KBM-7 (cell line): ENCODE data around the gene HSPG2.

Experiments
- DNase-seq: peaks from one replicate; pipeline ENCODE4 v3.0.0-alpha.2; 2015
- in situ Hi-C: fragments of 300-500 bp; cut with MboI; formaldehyde crosslinking; loops from 2 replicates; pipeline ENCODE4 v1.14.3; 2020; ENCODE audit warnings: low sequenced_read_pairs, low pct_unique_long_range_greater_than_20kb, mixed read lengths

Gene HSPG2

DNA sequence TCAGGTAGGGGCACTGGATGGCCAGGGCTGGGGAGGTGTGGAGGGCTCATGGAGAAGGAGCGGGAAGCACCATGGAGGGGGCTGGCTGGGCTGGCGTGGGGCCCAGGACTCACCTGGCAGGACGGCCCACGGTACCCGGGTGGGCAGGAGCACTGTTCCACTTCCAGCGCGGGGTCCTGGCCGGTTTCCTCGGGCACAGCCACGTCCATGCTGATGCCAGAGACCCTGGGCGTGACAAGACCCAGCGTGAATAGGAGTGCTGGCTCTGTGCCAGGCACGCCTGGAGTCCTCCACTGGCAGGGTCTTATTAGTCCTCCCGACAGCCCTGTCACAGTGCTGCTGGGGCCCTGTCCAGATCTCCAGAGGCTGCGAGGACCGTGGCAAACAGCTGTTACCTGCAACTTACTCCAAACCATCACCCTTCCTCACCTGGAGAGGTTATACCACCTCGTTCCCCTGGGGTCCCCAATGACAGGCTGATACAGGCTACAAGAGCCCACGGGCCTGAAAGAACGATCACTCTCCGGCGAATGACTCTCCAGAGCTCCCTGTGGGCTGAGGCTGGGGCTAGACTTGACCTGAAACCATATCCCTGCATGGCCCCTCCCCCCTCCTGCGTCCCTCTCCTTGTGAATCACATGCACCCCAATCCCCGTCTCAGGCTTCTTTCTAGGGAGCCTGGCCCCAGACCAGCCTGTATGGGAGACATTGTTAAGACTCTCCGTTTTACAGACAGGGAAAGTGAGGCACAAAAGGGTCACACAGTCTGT is 62.1 kb downstream of the HSPG2 start:
- DNase-seq: no peak
- in situ Hi-C loops: no loop called here

GRCh38 chr1:21874328-21874727 is 62.8 kb downstream of the HSPG2 start:
- no peak for DNase-seq
- in situ Hi-C loops: no loop called here

DNA sequence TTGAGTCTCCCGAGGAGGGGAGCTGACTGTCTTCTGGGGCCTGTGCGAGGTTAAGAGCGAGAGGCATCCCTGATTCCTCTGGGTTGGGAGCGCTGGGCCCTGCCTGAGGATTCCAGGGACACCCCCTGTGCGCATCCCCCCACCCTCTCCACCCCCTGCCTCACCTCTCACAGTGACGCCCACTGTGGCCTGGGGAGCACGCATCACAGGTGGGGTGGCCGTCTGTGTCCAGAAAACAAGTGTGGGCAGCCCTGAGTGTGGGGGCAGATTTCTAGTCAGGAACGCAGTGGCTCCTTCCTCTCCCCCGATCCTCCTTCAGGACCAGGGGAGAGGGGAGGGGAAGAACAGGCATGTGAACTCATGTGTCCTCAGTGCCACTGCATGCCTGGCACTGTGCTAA is 63.3 kb downstream of the HSPG2 start:
- no peak for DNase-seq
- in situ Hi-C loops: no loop called here

DNA sequence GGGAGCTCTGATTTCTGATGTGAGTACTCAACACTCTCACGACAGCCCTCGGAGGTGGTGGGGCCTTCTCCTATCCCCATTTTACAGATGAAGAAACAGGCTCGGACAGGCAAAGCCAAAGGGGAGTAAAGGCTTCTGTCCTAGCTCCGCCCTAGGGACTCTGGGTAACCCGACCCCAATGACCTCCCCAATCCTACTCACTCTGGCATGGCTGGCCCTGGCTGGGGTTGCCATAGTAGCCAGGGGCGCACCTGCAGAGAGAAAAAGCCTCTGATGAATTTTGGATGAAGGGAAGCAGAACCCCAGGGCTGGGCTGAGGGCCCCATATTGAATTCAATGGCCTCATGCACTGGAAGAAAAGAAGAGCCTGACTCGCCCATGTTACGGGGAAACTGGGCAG is 63.9 kb downstream of the HSPG2 start:
- DNase-seq: no peak
- in situ Hi-C loops: no loop called here

DNA sequence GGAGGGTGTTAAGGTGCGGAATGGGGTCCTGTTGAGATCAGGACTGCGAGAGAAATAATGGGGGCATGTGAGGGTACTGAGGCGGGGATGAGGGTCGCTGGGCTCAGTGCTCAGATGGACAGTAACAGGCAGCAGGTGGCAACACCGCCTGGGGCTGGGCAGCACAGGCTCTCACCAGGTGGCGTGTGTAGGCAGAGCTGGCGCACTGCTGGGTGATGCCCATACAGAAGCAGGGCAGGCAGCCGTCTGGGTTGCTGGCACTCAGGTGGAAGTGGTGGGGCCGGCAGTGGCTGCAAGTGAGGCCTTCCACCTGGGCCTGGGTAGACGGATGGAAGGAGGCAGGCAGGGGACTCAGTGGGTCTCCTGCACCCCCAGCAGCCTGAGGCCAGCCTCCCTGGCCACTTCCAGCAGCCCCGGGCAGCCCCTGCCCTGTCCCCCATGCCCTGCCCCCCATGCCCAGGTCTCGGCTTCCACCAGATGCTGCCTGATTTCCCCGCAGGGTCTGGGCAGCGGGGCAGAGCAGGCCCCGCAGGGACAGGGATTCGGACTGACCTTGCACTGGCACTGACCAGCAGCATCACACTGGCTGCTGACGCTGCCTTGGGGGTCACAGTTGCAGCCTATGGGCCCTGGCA is 64.5 kb downstream of the HSPG2 start:
- in situ Hi-C loops: no loop called here
- DNase-seq: no peak

GRCh38 chr1:21871943-21872342 is 65.2 kb downstream of the HSPG2 start:
- DNase-seq: no peak
- in situ Hi-C loops: no loop called here

GRCh38 chr1:21870611-21871010 is 66.5 kb downstream of the HSPG2 start:
- DNase-seq: no peak
- in situ Hi-C loops: no loop called here

DNA sequence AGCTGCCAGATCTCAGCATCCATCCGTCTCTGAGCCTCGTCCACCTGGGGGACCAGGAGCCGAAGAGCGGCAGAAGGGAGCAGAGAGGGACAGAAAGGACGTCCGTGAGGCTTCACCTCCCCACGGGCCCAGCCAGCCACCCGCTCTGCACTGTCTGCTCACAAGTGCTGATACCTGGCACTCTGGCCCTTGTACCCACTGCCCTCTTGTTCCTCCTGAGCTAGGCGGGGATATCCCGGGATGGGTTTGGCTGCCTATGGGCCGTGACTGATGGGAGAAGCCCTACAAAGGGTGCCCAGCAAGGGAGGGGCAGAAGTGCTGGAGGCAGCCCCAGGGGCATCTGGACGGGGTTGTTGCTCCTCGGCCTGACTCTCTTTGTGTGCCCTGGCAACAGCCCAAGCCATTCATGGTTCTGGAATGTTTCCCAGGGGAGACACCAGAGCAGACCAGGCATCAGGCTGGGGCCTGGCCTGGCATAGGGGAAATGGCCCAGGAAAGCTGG is 67.4 kb downstream of the HSPG2 start:
- in situ Hi-C loops: no loop called here
- DNase-seq: no peak

DNA sequence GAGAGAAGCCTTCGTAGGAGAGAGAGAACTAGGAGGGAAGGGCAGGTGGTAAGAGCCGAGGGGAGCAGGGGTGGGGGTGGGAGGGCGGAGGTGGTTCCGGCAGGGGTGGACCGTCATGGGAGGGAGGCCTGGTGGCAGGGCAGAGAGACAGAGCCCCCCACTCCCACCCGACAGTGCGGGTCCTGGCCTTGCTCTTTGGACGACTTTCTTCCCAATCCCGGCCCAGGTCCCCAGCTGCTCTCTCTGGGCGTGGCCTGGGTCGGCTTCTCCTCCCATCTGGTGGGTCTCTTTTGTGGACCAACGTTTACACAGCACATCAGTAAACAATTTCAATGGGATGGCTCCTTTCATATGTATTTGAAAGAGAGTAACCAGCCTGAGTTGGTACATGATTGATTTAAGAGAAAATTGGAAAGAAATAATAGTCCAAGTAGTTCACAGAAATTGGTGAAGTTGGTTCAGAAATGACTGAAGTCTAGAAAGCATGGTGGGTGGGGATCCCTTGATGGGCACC is 68.1 kb downstream of the HSPG2 start:
- DNase-seq: no peak
- in situ Hi-C loops: no loop called here

DNA sequence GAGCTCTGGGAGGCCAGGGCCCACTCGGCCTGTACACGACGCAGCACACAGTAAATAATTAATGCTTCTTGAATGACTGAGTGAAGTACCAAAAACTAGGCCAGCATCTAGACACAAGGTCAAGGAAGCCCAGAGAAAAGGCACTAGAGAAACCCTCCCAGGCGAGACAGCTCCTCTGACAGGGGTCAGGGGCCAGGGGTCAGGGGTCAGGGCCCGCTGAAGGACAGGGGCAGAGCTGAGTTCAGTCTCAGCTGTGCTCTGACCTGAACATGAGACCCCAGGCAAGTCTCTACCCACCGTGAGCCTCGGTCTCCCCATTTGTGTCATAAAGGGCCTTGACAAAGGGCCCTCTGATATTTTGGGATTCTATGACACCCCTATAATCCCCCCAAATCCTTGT is 68.6 kb downstream of the HSPG2 start:
- in situ Hi-C loops: no loop called here
- DNase-seq: no peak

DNA sequence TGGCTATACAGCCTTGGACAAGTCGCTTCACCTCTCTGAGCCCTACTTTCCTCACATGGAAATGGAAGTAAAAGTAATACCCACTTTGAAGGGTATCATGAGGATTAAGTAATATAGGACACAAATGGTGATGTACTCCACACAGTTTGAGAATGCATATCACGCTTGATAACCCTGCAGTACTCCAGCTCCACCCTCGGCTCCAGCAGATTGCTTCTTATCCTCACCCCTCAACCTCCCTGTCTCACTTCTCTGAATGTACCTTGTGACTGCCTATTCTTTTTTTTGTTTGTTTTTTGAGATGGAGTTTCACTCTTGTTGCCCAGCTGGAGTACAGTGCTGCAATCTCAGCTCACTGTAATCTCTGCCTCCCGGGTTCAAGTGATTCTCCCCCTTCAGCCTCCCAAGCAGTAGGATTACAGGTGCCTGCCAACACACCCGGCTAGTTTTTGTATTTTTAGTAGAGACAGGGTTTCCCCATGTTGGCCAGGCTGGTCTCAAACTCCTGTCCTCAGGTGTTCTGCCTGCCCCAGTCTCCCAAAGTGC is 69.6 kb downstream of the HSPG2 start:
- DNase-seq: no peak
- in situ Hi-C loops: no loop called here

- in situ Hi-C loops: no loop called here
- no peak for DNase-seq
Observed at GRCh38 chr1:21866707-21867043, 70.4 kb downstream of the HSPG2 start.

DNA sequence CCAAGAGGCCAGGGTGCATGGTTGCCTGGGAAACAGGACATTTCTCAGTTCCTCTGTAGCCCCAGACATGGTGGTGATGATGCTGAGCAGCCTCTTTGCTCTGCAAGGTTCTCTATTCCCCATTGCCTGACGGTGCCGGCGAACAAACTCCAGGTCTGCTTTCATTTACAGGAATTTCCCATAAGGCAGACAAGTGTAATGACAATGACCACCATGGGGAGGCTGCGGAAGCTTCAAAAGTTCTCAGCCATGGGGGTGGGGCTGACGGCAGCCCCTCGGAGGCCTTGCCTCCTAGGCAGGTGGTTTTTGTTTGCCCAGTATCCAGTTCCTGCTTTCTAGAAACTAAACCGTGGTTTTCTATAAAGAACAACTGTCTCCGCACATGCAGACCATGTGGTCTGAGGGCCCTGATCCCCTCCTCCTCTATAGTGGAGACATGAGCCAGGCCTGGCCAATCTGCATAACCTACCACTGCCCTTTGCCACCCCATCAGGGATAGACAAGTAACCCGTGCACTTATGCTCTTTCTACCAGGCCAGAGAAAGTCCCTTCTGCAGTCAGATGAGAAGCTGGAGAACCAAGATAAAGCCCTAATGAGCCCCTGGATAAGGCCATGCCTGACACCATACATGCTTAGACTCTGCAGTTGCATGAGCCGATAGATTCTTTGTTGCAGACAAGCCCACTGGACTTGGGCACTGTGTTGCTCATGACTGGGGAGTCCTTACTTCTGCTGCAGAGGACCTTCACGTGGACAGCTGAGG is 71.0 kb downstream of the HSPG2 start:
- peak; percentile 63 for DNase-seq
- in situ Hi-C loops: no loop called here

DNA sequence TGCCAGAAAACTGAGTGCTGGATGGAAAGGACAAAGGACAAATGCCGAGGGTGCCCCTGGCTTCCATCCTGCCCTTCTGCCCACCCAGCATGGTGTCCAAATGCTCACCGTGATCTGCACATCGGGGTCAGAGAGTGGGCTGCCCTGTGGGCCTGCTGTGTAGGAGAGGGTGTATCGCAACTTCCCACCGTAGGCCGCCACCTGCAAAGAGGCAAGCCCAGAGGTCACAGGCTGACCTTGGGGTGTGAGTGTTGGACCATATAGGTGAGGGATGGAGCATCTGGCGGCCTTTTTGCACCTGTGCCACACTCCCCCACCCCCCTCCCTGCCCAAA is 71.5 kb downstream of the HSPG2 start:
- no peak for DNase-seq
- in situ Hi-C loops: no loop called here

- in situ Hi-C loops: no loop called here
- DNase-seq: no peak
Observed at GRCh38 chr1:21864730-21865129, 72.4 kb downstream of the HSPG2 start.

DNA sequence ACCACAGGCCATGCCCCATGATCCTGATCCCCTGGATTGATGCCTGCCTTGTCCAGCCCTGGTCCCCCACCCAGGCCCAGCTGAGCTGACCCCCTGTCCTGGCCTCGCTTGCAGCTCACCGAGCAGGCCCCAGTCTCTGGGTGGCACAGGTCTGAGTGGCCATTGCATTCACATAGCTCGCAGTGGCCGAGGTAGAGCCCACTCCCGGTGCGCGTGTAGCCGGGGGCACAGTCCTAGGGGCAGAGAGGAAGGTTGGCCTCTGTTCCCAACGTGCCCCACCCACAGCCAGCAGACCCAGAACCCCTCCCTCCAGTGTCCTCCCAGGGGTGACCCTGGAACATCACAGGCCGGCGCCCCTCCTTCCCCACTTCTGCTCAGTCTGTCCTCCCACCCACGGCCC is 73.1 kb downstream of the HSPG2 start:
- no peak for DNase-seq
- in situ Hi-C loops: no loop called here

GRCh38 chr1:21861602-21862429 is 75.3 kb downstream of the HSPG2 start:
- no peak for DNase-seq
- in situ Hi-C loops: no loop called here

DNA sequence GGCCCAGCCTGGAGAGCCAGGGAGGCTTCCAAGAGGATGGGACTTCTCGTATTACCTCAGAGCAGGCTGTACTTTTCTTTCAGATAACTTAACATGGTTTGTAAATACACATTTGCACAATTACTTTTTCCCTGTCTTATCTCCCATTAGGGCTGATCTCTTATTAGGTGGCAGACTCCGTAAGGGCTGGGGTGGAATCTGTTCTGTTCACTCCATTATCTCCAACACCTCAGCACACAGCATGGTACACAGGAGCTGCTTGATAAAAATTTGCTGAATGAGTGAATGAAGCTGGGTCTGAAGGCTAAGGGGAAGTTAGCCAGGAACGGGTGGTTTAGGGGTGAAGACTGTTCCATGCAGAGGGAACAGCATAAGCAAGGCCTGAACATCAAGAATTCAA is 76.1 kb downstream of the HSPG2 start:
- no peak for DNase-seq
- in situ Hi-C loops: no loop called here

- no peak for DNase-seq
- in situ Hi-C loops: no loop called here
Observed at GRCh38 chr1:21859669-21860179, 77.4 kb downstream of the HSPG2 start.
